Thoracic aorta (tissue), 2 donors: ENCODE results near the gene SUOX. TPM values are rescaled to one million over a fixed set of nuclear protein-coding genes. Genes with fewer than 3 reads are reported as not detected.

Source experiments
- ATAC-seq: fragments of 150-250 bp; one replicate; pipeline ENCODE4 v1.8.0; 2017; ENCODE audit warnings: low read depth; ENCODE audit not compliant: insufficient number of reproducible peaks, low FRiP score
- DNase-seq: peaks from one replicate; pipeline ENCODE4 v3.0.0-alpha.2; 2020; ENCODE audit warnings: low spot score
- H3K27ac ChIP-seq, 2 donors: fragments of 200-600 bp; sonication (generic); 1 replicate in 1 of 2; 2 replicates in 1 of 2; pipeline ENCODE4 v1.5.1; 2016; ENCODE audit warnings: mild to moderate bottlenecking in 2 of 2, moderate library complexity in 2 of 2
- H3K27me3 ChIP-seq: fragments of 200-600 bp; sonication (generic); replicated peaks from 2 replicates; pipeline ENCODE4 v1.6.0; 2016; ENCODE audit warnings: mild to moderate bottlenecking; ENCODE audit not compliant: insufficient read depth
- H3K36me3 ChIP-seq: fragments of 200-600 bp; sonication (generic); one replicate; pipeline ENCODE4 v1.5.1; 2016
- H3K4me1 ChIP-seq, 2 donors: fragments of 200-600 bp; sonication (generic); 1 replicate in 1 of 2; 2 replicates in 1 of 2; pipeline versions ENCODE4 v1.5.1 to v1.6.0; 2016; ENCODE audit warnings: low read depth in 2 of 2, mild to moderate bottlenecking in 1 of 2; ENCODE audit not compliant: control insufficient read depth in 1 of 2
- H3K4me3 ChIP-seq: fragments of 200-600 bp; sonication (generic); 2 replicates; pipeline ENCODE4 v1.5.1; 2016; ENCODE audit warnings: mild to moderate bottlenecking
- H3K9me3 ChIP-seq: fragments of 200-600 bp; sonication (generic); 2 replicates; pipeline ENCODE4 v1.5.1; 2016
- CTCF ChIP-seq: fragments of 200-600 bp; sonication (generic); IDR thresholded peaks from one replicate; pipeline ENCODE4 v1.5.1; 2019; ENCODE audit warnings: antibody characterized with exemption
- total RNA-seq, 2 donors: library from RNA; depleted of rRNA; stranded (reverse); fragments of >200 nt; gene quantifications; one replicate each; pipeline versions ENCODE4 v1.1.0 to v1.2.3, GENCODE V29; 2016

Gene SUOX
- total RNA-seq, 2 donors from 2014 or later = 17.6 to 20.6 TPM

- Histone ChIP-seq H3K9me3 (no peaks in the 10 kb centered on the region), H3K36me3 (peaks cover 8% of the 10 kb centered on the region), H3K27me3 (no peaks in the 10 kb centered on the region), H3K4me1 (no peaks in the 10 kb centered on the region), H3K4me3 (no peak overlapping the region), H3K27ac (no peak overlapping the region)
- ATAC-seq (no peak), DNase-seq (no peak)
- no peak for TF ChIP-seq CTCF
These were observed 17.1 kb downstream of the SUOX start for GRCh38 chr12:56014205-56014604.

DNA sequence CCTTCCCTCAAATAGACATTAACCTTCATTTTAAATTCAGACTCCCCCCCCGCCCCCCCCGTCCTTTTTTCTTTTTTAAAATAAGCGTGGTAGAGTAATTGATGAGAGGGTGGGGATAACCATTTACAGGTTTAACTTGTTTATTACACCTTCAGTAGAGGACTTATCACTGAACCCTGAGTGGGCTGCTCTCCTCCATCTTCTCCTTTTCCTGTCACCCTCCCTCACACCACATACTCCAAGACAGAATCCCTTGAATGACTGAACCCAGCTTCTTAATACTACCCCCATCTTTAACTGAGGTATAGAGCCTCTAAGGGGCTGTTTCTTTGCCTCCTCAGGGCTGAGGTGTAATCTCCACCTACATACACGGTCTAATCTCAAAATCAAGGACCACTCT lies 20.1 kb downstream of the SUOX start:
- DNase-seq = no peak
- H3K9me3 ChIP-seq = no peaks in the 10 kb centered on the region
- no peak for TF ChIP-seq CTCF
- peaks cover 9% of the 10 kb centered on the region for H3K36me3 ChIP-seq
- no peak overlapping the region for H3K27ac ChIP-seq
- no peaks in the 10 kb centered on the region for H3K27me3 ChIP-seq
- no peak for ATAC-seq
- H3K4me1 ChIP-seq = peaks cover 11 to 21% of the 10 kb centered on the region in 2 donors
- H3K4me3 ChIP-seq = no peak overlapping the region

GRCh38 chr12:56018356-56018755 lies 21.3 kb downstream of the SUOX start:
- H3K4me3 ChIP-seq = no peak overlapping the region
- H3K27ac ChIP-seq = no peak overlapping the region
- DNase-seq (no peak), ATAC-seq (no peak)
- no peaks in the 10 kb centered on the region for H3K27me3 ChIP-seq
- peaks cover 9% of the 10 kb centered on the region for H3K36me3 ChIP-seq
- no peaks in the 10 kb centered on the region for H3K9me3 ChIP-seq
- H3K4me1 ChIP-seq = peaks cover 12 to 23% of the 10 kb centered on the region in 2 donors
- no peak for TF ChIP-seq CTCF

DNA sequence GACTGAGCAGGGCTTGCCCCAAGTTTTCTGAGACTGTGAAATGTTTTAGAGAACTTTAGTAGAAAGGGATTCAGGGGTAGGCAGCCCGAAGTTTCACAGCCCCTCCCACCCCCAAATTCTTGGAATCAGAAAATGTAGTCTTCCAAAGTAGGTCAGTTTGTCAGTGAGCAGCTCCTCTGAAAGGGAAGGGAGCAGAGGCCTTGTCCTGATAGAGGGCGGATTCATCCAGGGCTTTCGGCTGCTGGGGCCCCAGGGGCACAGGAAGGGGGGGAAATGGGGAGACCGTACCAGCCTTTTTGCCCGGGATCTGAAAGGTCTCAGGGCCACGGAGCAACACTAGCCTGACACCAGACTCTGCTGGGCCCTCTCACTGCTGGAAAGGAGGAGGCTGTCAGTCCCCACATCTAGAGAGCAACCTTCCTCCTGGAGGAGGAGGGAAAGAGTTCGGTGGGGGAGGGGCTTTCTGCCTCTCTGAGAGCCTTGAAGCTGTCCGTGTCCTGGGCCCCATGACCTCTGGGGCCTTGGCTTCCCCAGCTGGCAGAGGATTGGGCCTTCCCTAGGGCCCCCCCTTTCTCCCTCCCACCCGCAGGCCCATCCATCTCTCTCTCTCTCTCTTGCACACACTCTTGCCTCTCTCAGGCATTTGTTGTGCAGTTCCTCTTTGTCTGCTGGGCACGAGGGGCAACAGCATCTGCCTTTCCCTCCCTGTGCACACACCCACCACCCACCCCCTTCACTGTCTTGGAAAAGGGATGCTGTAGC lies 23.5 kb downstream of the SUOX start, which contains the start of gene IKZF4:
Gene IKZF4 (plus strand): TSS at position 621 of the 762 bp plus-strand sequence. CDS start 451 bp downstream, outside the sequence.
- no peak for ATAC-seq
- no peak for DNase-seq
- TF ChIP-seq CTCF = no peak

GRCh38 chr12:56021889-56022497 lies 24.9 kb downstream of the SUOX start:
- H3K27me3 ChIP-seq = no peaks in the 10 kb centered on the region
- DNase-seq (no peak), ATAC-seq (no peak)
- H3K27ac ChIP-seq = peak overlapping the region; percentile 34 to 43
- peak overlapping the region; percentile 66 for H3K4me3 ChIP-seq
- H3K9me3 ChIP-seq = no peaks in the 10 kb centered on the region
- H3K4me1 ChIP-seq = peaks cover 12 to 23% of the 10 kb centered on the region in 2 donors
- peaks cover 12% of the 10 kb centered on the region for H3K36me3 ChIP-seq
- TF ChIP-seq CTCF = no peak

More for the DNA sequence above, 23.5 kb downstream of the SUOX start, which contains the start of gene IKZF4:
- Histone ChIP-seq H3K27ac (peak within 1 kb of the TSS; percentile 43 to 63), H3K4me1 (peaks cover 12 to 23% of the 10 kb centered on the region in 2 donors), H3K36me3 (peaks cover 9% of the 10 kb centered on the region), H3K9me3 (no peaks in the 10 kb centered on the region), H3K27me3 (no peaks in the 10 kb centered on the region), H3K4me3 (peak within 1 kb of the TSS; percentile 66)
